Lower leg skin (tissue), 3 donors: ENCODE data around the gene FRA10AC1.

ENCODE experiments used
- POLR2A ChIP-seq, 2 donors: fragments of 450-650 bp; IDR thresholded peaks; one replicate each; pipeline ENCODE4 v1.6.1; 2016 to 2017; ENCODE audit warnings: antibody characterized with exemption in 2 of 2, mild to moderate bottlenecking in 1 of 2, moderate library complexity in 1 of 2
- TF ChIP-seq, protein P1 (sequence below), 3 donors: fragments of 450-650 bp; IDR thresholded peaks; one replicate each; pipeline ENCODE4 v1.5.1; 2016; ENCODE audit warnings: antibody characterized with exemption in 3 of 3, mild to moderate bottlenecking in 3 of 3, moderate library complexity in 2 of 3

DNA sequence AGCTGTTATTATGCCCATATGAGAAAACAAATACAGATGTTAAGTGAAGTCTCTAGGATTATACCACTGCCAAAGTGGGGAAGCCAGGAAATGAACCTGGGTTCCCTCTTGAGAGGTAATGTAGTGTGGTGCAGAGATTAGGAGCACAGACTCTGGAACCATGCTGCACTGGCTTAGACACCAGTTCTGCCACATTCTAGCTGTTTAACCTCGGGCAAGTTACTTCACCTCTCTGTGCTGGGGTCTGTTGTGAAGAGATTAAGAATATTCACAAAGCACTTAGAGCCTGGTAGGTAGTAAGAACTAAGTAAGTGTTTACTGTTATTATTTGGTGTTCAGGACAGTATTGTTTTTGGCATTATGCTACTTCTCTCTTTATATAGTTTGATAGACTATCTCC lies 48.2 kb downstream of the FRA10AC1 start:
- no peak for TF ChIP-seq POLR2A (IDR thresholded peaks at IDR 0.05)
- TF ChIP-seq, protein P1, sequence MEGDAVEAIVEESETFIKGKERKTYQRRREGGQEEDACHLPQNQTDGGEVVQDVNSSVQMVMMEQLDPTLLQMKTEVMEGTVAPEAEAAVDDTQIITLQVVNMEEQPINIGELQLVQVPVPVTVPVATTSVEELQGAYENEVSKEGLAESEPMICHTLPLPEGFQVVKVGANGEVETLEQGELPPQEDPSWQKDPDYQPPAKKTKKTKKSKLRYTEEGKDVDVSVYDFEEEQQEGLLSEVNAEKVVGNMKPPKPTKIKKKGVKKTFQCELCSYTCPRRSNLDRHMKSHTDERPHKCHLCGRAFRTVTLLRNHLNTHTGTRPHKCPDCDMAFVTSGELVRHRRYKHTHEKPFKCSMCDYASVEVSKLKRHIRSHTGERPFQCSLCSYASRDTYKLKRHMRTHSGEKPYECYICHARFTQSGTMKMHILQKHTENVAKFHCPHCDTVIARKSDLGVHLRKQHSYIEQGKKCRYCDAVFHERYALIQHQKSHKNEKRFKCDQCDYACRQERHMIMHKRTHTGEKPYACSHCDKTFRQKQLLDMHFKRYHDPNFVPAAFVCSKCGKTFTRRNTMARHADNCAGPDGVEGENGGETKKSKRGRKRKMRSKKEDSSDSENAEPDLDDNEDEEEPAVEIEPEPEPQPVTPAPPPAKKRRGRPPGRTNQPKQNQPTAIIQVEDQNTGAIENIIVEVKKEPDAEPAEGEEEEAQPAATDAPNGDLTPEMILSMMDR (IDR thresholded peaks at IDR 0.05), result no peak
